Body of pancreas (tissue), 4 donors: Measurements from ENCODE around the gene MED26. TPM values are rescaled to one million over a fixed set of nuclear protein-coding genes. Genes with fewer than 3 reads are reported as not detected.

ENCODE experiments used
- ATAC-seq: fragments of 150-250 bp; one replicate; pipeline ENCODE4 v1.9.1; 2016
- DNase-seq, 4 donors: peaks; one replicate each; pipeline ENCODE4 v3.0.0-alpha.2; 2019
- H3K27ac ChIP-seq, 4 donors: fragments of 200-600 bp; sonication (generic); 1 replicate in 3 of 4; 2 replicates in 1 of 4; pipeline versions ENCODE4 v1.5.1 to v1.6.1; 2016 to 2019; ENCODE audit warnings: mild to moderate bottlenecking in 1 of 4, mixed read lengths in 1 of 4, moderate library complexity in 1 of 4
- H3K27me3 ChIP-seq, 2 donors: fragments of 200-600 bp; sonication (generic); one replicate each; pipeline ENCODE4 v1.6.0; 2016; ENCODE audit warnings: mild to moderate bottlenecking in 1 of 2
- H3K36me3 ChIP-seq, 2 donors: fragments of 200-600 bp; sonication (generic); replicated peaks in 1 of 2; 2 replicates each; pipeline ENCODE4 v1.5.1; 2016; ENCODE audit warnings: low read depth in 2 of 2; ENCODE audit not compliant: insufficient read depth in 1 of 2
- H3K4me1 ChIP-seq: fragments of 200-600 bp; sonication (generic); one replicate; pipeline ENCODE4 v1.6.0; 2016
- H3K4me3 ChIP-seq, 2 donors: fragments of 200-600 bp; sonication (generic); 1 replicate in 1 of 2; 2 replicates in 1 of 2; pipeline ENCODE4 v1.5.1; 2016 to 2019
- H3K9me3 ChIP-seq, 3 donors: fragments of 200-600 bp; sonication (generic); 1 replicate in 2 of 3; 2 replicates in 1 of 3; pipeline ENCODE4 v1.5.1; 2016
- POLR2A ChIP-seq, 3 donors: fragments of 450-650 bp; IDR thresholded peaks; one replicate each; pipeline ENCODE4 v1.6.1; 2016; ENCODE audit warnings: antibody characterized with exemption in 3 of 3, mild to moderate bottlenecking in 2 of 3
- WGBS, 2 donors: methylation state at CpG; one replicate each; pipeline ENCODE4 v1.1.5; 2017; 5-methylcytosine and 5-hydroxymethylcytosine counted together
- intact Hi-C: fragments of 100-400 bp; cut with DNase I; formaldehyde crosslinking; loops from one replicate; pipeline ENCODE4 v1.15.1; 2023
- total RNA-seq, 2 donors: library from RNA; depleted of rRNA; stranded (reverse); fragments of >200 nt; gene quantifications; one replicate each; pipeline ENCODE4 v1.1.0, GENCODE V29; 2016
- TF ChIP-seq, protein P1 (sequence below), 7 experiments: fragments of 450-650 bp in 4 of 7; fragments of 200-600 bp in 3 of 7; sonication (generic) in 3 of 7; IDR thresholded peaks; one replicate each; pipeline ENCODE4 v1.5.1; 2016 to 2019; ENCODE audit warnings: antibody characterized with exemption in 7 of 7

Gene MED26
- total RNA-seq, 2 donors from 2014 or later = 4.9 to 8.2 TPM

- TF ChIP-seq, protein P1, sequence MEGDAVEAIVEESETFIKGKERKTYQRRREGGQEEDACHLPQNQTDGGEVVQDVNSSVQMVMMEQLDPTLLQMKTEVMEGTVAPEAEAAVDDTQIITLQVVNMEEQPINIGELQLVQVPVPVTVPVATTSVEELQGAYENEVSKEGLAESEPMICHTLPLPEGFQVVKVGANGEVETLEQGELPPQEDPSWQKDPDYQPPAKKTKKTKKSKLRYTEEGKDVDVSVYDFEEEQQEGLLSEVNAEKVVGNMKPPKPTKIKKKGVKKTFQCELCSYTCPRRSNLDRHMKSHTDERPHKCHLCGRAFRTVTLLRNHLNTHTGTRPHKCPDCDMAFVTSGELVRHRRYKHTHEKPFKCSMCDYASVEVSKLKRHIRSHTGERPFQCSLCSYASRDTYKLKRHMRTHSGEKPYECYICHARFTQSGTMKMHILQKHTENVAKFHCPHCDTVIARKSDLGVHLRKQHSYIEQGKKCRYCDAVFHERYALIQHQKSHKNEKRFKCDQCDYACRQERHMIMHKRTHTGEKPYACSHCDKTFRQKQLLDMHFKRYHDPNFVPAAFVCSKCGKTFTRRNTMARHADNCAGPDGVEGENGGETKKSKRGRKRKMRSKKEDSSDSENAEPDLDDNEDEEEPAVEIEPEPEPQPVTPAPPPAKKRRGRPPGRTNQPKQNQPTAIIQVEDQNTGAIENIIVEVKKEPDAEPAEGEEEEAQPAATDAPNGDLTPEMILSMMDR (IDR thresholded peaks at IDR 0.05) = no peak
- TF ChIP-seq POLR2A (IDR thresholded peaks at IDR 0.05) = peak in 2 of 3 donors; percentile 25 to 63
- H3K4me1 ChIP-seq = peaks cover 87% of the 10 kb centered on the region
- no peaks in the 10 kb centered on the region for H3K36me3 ChIP-seq
- intact Hi-C loops = no loop called here
- peak; percentile 74 for ATAC-seq
- no peaks in the 10 kb centered on the region for H3K9me3 ChIP-seq
- H3K27ac ChIP-seq = peak overlapping the region; percentile 51 to 79 (median 55)
- H3K4me3 ChIP-seq = no peak overlapping the region
- no peaks in the 10 kb centered on the region for H3K27me3 ChIP-seq
- WGBS, 2 donors = 14 to 18% methylated on average over 15 of the region's 15 CpGs
- DNase-seq = peak; percentile 68 to 89 (median 84)
Measured at GRCh38 chr19:16584248-16585093, 43.5 kb downstream of the MED26 start.

GRCh38 chr19:16582486-16583261, 45.3 kb downstream of the MED26 start:
- peaks cover 74% of the 10 kb centered on the region for H3K4me1 ChIP-seq

DNA sequence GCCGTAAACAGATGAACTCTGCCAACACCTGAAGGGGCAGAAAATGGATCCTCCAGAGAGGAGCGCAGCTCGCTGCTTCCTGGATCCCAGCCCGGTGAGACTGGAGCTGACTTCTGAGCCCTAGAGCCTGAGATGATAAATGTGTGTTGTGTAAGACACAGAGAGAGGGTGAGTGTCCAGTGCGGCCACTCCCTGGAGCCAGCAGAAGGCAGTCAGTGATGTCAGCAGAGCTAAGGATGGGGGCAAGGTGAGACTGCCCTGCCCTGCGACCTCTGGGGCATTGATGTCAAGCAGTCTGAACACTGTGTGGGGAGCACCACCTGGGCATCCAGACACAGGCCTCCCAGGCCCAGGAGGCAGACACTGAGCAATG, 46.0 kb downstream of the MED26 start:
- Histone ChIP-seq H3K36me3 (peaks cover 0 to 1% of the 10 kb centered on the region in 2 donors), H3K4me3 (no peak overlapping the region), H3K27me3 (no peaks in the 10 kb centered on the region), H3K4me1 (peaks cover 66% of the 10 kb centered on the region), H3K27ac (peak overlapping the region; percentile 45 to 75 (median 58)), H3K9me3 (no peaks in the 10 kb centered on the region)
- no peak for ATAC-seq
- peak in 1 of 4 donors; percentile 37 for DNase-seq
- 51% methylated on average over 6 of the region's 6 CpGs; no CpG with 5 or more reads in 1 of the 2 donors for whole genome bisulfite sequencing, 2 donors
- TF ChIP-seq POLR2A (IDR thresholded peaks at IDR 0.05) = no peak
- TF ChIP-seq, protein P1 (IDR thresholded peaks at IDR 0.05) = no peak
- intact Hi-C loops = no loop called here

More at GRCh38 chr19:16582486-16583261, 45.3 kb downstream of the MED26 start:
- TF ChIP-seq POLR2A (IDR thresholded peaks at IDR 0.05) = no peak
- TF ChIP-seq, protein P1 (IDR thresholded peaks at IDR 0.05) = no peak
- no peaks in the 10 kb centered on the region for H3K27me3 ChIP-seq
- ATAC-seq = no peak
- H3K9me3 ChIP-seq = no peaks in the 10 kb centered on the region
- H3K27ac ChIP-seq = peak overlapping the region in 3 of 4 donors; percentile 45 to 75 (median 57)
- H3K36me3 ChIP-seq = no peaks in the 10 kb centered on the region
- intact Hi-C loops = no loop called here
- no peak for DNase-seq
- H3K4me3 ChIP-seq = no peak overlapping the region
- WGBS, 2 donors = 85 to 87% methylated on average over 10 of the region's 10 CpGs

DNA sequence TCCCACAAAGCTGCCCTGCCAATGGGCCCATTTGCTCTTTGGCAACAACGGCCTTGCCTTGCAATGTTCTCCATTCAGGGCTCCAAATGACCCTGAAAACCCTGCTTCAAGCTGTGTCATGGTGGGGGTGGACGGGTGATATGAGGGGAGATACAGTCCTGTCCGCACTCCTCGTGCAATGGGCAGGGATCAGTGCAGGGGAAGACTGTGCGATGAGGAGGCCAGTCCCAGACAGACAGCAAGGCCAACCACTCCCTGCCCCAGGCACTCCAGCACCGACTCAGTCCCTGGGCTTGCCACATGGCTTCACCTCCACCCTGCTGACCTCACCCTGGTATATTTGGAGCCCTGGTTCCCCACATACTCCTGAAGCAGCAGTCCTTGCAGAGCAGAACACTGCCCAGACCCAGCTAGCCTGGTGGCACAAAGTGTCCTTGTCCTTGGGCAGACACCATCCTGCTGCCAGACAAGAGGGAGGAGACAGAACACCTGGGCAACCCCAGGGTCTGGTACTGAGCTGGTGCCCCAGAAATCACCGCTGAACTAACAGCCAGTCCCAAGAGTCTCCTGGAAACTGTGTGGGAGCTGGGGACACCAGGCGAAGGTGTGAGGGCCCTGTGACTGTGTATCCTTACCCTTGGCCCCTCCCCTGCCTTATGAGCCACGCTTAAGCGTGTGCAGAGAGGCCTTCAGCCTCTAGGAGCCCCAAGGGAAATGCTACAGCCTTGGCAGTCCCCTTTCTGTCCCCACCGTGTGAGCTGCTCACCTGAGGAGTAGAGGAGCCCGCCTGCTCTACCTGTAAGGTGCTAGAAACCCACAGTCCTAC, 46.6 kb downstream of the MED26 start:
- peak; percentile 46 to 72 (median 62) for DNase-seq
- H3K4me1 ChIP-seq = peaks cover 61% of the 10 kb centered on the region
- peak; percentile 47 for ATAC-seq

More for the DNA sequence above, 46.6 kb downstream of the MED26 start:
- Histone ChIP-seq H3K4me3 (no peak overlapping the region), H3K9me3 (no peaks in the 10 kb centered on the region), H3K36me3 (peaks cover 0 to 2% of the 10 kb centered on the region in 2 donors), H3K27ac (peak overlapping the region; percentile 45 to 75 (median 58)), H3K27me3 (no peaks in the 10 kb centered on the region)
- intact Hi-C loops = no loop called here
- WGBS, 2 donors = 43 to 63% methylated on average over 5 to 12 of the region's 12 CpGs
- TF ChIP-seq, protein P1 (IDR thresholded peaks at IDR 0.05) = no peak
- TF ChIP-seq POLR2A (IDR thresholded peaks at IDR 0.05) = peak in 2 of 3 donors; percentile 20 to 31
